Measurements from ENCODE around the gene ZFYVE9.

DNA sequence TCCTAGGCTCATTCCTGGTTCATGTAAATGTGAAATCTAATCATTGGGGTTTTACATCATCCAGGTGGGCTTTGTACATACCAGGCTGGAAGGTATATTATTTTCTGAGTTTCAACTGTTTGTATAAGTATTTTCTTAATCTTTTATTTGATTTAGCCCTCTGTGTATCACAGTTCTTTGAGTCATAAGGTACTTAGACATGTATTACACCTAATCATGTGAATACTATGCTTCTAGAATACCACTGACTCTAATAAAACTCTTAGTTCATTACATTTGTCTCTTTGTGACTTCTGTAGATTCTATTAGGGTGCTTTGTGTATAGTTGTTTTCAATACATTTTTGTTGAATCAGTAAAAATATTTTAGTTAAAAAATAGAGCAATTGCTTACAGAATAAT lies 92.8 kb downstream of the ZFYVE9 start:
- TF ChIP-seq, protein P1, sequence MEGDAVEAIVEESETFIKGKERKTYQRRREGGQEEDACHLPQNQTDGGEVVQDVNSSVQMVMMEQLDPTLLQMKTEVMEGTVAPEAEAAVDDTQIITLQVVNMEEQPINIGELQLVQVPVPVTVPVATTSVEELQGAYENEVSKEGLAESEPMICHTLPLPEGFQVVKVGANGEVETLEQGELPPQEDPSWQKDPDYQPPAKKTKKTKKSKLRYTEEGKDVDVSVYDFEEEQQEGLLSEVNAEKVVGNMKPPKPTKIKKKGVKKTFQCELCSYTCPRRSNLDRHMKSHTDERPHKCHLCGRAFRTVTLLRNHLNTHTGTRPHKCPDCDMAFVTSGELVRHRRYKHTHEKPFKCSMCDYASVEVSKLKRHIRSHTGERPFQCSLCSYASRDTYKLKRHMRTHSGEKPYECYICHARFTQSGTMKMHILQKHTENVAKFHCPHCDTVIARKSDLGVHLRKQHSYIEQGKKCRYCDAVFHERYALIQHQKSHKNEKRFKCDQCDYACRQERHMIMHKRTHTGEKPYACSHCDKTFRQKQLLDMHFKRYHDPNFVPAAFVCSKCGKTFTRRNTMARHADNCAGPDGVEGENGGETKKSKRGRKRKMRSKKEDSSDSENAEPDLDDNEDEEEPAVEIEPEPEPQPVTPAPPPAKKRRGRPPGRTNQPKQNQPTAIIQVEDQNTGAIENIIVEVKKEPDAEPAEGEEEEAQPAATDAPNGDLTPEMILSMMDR (IDR thresholded peaks at IDR 0.05) = no peak
- no peak for TF ChIP-seq POLR2AphosphoS5 (IDR thresholded peaks at IDR 0.05; ENCODE audit: low read depth, low read length)
